HPDE6-E6E7 (cell line): ENCODE data around the gene C3orf70.
A peak's percentile ranks its signal among the peaks of the same experiment; 100 is the strongest.

Experiments used
- DNase-seq: peaks from one replicate; pipeline ENCODE4 v3.0.0; 2011; ENCODE audit warnings: missing footprints; ENCODE audit errors: extremely low spot score

C3orf70 gene, protein sequence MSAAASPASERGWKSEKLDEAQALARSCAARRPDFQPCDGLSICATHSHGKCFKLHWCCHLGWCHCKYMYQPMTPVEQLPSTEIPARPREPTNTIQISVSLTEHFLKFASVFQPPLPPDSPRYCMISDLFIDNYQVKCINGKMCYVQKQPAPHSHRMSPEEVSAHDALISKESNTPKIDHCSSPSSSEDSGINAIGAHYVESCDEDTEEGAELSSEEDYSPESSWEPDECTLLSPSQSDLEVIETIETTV

DNA sequence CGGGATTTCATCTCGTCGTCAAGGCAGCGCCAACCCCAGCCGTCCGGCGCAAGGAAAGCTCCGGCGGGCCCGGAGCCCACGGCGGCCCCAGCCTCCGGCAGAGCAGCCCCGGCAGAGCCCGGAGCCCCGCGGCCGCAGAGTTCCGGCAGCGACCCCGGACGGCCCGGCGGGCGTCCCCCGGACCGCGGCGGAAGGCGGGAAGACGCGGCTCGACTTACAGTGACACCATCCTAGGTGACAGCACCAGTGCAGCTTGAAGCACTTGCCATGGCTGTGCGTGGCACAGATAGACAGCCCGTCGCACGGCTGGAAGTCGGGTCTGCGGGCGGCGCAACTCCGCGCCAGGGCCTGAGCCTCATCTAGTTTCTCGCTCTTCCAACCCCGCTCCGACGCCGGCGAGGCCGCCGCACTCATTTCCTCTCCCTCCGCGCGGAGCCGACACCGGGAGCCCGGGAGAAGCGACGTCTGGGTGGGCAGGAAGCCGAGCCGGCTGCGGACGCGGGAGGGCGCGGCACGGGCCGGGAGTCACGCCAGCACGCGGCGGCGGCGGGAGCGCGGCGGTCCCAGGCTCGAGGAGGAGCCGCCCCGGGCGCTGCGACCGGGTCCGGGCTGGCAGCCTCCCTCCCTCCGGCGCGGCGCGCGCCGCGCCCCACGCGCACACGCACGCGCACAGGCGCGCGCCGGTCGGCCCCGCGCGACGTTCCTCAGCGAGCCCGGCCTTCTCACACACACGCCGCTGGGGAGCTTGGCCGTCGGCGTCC is at the start of gene C3orf70:
Gene C3orf70, minus strand, starts transcription at position 651 of the 761 bp plus-strand sequence. Its CDS starts 237 bp downstream, at position 414.
- DNase-seq = peak; percentile 22

DNA sequence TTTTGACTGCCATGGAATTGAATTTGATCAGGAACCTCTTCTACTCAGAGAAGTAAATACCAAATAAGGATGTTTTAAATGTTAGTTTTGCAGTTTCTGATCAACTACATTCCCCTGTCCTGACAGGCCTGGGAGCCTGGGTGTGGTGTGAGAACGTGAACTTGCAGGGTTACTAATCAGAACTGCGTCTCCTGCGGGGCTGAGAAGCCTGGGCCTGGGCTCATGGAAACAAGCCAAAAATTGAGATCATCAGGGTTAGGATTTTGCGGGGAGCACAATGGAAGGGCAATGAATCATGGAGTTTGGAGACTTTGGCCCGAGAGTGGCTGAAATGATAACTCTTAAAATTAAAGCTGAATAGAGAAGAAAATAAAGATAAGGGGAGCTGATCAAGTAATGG is 47.8 kb upstream of the C3orf70 start:
- peak; percentile 85 for DNase-seq

DNA sequence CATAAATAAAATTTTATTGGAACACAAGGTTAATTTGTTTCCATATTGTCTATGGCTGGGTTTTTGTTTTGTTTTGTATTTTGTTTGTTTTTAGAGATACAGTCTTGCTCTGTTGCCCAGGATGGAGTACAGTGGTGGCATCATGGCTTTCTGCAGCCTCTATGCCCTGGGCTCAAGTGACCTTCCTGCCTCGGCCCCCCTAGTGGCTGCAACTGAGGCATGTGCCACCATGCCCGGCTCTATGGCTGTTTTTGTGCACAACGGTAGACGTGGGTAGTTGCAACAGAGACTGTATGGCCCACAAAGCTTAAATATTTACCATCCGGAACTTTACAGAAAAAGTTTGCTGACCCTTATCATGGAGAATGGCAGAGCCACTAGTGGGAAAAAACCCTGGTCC is 46.8 kb upstream of the C3orf70 start:
- DNase-seq = no peak

DNA sequence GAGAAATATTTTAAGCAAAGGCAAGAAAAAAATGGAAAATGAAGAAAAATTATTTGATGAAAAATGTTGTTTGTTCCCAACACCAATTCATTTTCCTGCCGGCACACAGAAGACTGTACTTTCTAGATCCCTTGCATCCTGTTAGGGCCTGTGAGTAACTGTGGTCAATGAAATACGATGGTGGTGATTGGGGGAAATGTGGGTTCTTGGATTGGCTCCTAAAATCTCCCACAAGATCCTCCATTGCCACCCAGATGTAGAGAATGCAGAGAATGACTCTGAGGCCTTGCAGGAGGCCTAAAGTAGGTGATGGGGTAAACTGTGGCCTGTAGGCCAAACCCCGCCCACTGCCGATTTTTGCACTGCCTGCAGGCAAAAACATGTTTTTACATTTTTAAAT is 46.3 kb upstream of the C3orf70 start:
- DNase-seq = no peak

DNA sequence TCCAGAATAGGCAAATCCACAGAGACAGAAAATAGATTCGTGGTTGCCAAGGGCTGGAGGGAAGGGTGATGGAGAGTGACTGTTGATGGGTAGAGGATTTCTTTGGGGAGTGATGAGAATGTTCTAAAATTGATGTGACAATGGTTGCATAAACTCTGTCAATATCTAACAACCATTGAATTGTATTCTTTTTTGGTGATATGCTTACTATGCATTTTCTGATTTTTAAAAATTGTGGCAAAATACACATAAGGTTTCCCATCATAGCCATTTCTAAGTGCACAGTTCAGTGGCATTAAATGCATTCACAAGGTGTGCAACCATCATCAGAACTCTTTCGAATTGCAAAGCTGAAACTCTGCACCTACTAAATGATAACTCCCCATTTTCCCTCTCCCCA is 44.2 kb upstream of the C3orf70 start:
- DNase-seq = no peak

DNA sequence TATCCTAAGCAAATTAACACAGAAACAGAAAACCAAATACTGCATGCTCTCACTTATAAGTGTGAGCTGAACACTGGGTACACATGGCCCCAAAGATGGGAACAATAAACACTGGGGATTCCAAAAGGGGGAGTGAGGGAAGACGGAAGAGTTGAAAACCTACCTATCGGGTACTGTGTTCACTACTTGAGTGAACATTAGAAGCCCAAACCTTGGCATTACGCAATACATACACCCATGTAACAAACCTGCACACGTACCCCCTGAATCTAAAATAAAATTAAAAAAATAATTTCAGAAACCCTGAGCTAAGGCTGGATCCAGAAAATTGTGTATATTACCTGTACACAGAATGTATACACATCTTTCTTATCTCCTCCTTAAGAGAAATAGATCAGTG is 42.8 kb upstream of the C3orf70 start:
- DNase-seq = no peak

DNA sequence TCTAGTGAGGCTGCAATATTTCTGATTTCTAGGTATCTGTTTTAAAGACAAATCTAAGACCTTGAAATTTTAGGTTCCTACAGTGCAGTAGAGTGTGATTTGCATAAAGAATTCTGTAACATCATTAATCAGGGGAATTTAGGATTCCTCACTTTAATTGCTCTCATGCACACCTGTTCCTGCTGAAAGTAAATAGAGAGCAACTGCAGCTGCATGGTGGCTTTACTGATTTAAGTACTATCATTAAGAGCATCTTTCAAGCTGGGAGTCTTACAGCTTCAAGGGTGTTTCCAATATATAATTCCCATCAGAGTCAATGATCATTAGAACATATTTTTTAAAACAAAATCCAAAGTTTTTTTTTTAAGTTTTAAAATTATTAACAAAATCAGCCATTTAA is 36.0 kb upstream of the C3orf70 start:
- DNase-seq = no peak

DNA sequence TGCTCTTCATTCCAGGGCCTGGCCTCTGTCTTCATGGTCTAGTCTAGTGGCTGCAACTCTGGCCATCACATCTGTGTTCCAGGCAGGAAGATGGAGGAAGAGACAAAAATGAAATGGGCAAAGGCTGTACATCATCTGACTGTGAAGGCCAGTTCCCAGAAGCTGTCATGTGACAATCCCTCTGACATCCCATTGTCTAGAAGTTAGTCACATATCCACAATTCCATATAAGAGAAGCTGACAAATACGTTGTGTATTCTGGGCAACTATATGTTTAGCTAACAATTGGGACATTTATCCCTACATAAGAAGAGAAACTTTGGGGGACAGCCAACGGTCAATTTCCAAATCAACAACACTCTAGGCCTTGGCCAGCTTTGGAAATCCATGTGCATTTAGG is 34.5 kb upstream of the C3orf70 start:
- no peak for DNase-seq

DNA sequence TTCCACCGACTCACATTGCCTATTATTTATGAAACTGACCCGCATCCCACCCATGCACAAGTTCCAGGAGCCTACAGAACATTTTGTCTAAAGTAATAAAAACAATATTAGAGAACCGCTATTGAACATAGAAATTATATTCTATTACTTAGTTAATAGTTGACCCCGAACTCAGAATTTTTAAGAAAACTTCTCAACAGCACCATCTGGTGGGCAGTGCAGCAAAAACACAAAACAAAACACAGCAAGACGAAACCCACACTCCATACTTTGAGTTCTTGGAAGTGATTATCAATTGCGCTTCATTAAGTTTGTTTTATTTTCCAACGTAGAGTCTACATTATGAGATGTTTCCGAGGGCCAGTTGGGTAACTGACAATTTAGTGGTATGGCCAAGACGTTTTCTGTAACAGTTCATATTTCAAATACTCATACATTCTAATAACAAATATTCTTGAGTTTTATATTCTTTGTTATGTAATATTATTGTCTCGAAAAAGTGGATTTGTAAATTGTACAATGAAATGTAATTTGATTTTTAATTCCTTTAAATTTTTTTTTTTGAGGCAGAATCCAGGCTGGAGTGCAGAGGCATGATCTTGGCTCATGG is 24.0 kb upstream of the C3orf70 start:
- no peak for DNase-seq

DNA sequence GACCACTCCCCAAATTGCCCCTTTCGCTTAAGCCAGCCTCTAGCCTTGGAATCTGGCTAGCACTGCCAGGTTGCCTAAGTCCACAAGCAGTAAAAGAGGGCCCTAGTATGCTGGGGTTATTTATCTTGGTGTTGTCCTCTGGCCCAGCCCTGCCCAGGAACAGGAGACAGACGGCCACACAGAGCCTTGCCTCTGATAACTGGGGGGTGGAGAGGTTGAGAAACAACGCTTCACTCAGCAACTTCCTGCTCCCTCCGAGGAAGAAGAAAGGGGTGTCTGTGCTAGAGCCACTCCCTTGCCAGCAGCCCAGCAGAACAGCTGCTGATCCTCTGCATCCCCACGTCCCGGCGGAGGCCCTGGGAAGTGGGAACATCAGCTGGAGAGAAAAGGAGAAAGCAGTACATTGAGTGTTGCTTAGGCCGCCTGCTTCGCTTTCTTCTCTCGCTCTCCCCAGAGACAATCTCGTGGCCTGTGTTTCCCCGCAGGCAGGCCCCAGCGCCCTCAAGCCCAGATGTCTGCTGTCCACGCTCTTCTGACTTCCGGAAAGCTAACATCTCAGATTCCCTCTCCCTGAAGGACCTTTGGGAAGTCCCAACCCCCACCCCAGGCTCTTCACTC is 22.6 kb upstream of the C3orf70 start:
- DNase-seq = no peak

DNA sequence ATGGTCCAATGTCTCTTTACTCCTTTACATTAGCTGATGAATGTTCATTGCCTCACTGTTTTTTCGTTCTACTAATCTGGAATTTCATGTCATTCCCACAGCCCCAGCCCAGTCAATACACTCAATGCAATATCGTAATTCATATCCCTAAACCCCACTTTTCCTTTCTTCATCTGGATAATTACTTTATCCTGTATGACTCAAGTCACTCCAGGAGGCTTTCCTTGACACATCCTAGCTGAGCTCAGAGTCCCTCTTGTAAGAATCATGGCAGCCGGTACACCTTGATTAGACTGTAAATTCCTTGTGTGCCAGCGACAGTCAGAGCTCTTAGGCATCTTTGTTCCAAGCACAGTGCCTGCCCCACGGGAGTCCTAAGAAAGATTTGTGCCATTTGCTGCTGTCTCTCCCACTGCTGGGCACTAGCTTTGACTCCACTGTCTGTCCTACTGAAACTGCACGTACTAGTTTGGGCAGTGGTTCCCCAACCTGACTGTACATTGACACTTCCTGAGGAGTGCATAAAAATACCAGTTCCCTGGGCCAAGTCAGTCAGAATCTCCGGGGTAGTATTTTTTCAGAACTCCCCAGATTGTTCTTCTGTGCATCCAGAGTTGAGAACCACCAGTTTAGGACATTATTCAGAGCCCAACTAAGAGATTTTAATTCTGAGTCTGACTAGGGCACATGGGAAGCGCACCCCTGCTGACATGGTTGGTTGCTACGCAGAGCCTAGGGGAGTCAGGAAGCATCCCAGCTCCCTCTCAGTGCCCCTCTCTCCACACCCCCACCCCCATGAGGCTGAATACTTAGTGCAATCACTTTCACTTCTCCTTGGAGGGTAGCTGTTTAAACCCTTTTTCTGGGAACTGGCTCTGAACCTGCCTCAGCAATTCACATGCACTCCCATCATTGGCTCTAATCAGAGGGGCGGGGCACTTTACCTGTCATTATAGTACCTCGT is 19.5 kb upstream of the C3orf70 start:
- no peak for DNase-seq

DNA sequence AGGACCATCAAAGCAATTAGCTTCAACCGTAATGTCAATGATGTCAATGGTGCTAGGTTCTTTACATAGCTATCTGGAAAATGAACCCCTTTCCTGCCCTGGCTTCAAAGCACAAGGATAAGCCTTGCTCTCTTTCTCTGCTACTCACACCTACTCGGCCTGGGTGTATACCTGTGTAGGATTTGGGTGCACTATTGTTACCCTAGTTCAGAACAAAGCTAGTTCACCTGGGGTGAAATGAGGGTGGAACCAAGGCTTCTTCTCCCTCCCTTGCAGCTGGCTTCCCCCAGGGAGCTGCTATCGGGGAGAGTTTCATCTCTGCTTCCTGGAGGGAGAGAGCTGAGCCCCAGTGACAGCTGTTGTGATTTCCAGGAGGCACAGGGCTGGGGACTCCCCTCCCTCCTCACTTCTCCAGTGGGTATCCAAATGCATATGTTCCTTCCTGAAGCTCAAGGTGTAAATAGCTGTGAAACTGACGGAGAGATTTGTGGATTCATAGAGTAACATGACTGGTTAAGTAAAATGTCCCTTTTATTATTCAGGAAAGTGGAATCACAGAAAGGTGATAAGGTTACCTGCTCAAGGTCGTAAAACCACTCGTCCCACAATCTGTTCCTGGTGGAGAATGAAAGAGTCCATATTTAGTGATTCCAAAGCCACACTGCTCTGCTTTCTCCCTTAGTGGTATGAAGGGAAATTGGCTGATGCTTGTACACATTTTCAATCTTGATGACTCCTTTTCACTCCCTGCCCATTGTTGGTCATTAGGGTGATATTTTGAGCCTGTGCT is 11.8 kb upstream of the C3orf70 start:
- no peak for DNase-seq

DNA sequence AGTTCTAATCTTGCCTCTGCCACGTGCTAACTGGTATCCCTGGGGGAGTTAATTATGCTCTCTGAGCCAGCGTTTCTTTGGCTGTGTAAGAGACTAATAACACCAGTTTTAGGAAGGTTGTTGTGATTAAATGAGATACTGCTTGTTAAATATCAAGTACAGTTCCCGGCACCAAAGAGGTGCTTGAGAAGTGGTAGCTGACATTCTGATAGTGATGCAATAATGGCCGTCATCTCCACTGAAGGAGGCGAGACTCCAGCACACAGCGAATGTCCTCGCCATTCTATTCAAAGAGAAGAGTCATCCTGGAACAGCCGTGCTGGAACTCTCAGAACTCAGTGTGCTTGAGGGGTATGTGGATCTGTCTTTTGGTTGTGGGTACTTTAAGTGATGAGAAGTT is 9.8 kb upstream of the C3orf70 start:
- DNase-seq = no peak

DNA sequence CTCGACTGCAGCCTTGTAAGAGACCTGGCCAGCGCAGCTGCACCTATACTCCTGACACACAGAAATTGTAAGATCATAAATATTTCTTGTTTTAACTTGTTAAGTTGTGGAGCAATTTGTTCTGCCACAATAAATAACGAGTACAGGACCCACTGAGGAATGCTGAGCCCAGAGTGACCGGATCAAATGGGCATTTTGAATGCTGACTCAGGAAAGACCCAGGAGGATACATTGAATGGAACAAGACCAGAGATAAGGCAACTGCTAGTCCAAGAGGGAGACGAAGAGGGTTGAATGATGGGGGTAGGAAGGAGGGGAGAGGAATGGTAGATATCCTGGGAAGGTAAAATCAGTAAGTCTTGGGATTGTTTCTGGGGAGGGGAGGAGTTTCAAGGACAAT is 8.9 kb upstream of the C3orf70 start:
- DNase-seq = no peak

DNA sequence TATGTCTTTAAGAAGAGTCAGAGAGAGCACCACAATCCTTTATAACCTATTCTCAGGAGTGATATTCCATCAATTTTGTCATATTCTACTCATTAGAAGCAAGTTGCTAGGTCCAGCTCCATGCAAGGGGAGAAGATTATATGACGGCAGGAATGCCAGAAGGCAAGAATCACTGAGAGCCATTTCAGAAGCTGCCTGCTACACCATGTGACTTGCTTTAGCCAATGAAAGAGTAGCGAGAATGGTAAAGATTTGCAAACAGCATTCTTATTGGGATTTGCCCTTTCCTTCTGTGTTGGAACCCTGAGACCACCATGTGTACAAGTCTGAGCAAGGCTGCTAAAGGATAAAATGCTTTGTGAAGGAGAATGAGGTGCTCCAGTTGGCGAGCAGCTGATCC is 4.5 kb upstream of the C3orf70 start:
- no peak for DNase-seq

DNA sequence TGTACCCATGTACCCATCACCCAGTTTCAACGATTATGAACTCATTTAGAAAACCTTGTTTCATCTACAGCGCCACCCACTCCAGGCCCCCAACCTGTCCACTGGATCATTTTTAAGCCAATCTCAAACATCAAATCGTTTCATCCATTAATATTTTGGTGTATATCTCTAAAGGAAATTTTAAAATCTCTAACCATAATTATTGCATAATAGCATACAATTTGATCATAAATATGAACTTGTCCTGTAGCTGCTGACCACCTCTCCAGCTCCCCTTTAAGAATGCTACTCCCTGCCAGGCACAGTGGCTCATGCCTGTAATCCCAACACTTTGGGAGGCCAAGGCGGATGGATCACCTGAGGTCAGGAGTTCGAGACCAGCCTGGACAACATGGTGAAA is 2.8 kb upstream of the C3orf70 start:
- DNase-seq = no peak

DNA sequence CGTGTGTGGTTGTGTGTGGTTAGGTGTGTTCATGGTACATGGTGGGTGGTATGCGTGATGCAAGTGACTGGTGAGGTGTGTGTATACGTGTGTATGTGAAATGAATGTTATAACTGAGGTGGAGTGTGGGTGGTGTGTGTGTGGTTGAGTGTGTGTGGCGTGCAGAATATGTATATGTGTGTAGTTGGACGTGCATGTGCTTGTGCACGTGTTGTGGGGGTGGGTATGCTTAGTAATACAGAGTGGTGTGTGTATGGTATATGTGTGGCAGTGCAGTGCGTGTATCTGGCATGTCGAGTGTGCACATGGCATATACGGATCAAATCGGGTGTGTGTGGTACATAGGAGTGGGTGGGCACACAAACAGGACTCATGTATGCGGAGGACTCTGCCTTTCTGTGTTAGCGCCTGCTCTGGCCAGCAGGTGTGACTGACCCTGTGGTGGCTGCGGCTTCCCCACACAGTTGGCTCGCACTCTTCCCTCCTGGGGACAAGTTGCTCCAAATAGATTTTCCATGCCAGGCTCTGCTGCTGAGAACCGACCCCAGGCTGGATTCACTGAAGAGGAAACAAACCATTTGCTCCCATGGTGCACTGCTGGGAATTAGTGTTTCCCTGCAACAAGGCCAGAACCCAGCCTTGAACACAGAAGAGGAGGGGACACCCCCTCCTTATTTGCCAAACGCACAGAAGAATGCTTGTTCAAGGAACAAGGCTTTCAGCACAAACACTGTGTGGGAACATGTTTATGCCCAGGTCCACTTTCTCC is 1.2 kb upstream of the C3orf70 start:
- no peak for DNase-seq

DNA sequence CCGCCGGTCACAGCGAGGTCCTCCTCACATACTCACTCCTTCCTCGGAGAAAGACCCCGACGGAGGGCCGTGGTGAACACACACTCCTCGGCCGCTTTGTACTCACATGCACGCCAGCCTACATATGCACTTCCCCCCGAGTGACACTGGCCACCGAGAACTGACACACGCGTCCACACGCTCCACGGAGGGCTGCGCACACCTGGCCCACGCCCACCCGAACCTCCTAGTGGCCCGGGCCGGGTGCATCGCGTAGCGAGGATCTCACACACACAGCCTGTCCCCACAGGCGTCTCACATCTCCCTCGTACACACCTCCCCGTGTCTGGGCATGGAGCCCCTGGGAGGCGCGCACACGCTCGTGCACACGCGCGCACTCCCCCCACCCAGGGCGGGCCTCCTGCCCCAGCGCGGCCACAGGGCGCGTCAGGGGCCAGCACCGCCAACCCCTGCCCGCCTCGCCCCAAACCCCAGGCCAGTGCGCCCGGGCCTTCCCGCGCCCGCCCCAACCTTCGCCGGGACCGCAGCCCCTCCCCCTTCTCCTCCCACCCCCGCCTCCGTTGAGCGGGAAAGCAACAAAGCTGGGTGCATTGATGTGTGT is 411 bp upstream of the C3orf70 start:
- DNase-seq = no peak

DNA sequence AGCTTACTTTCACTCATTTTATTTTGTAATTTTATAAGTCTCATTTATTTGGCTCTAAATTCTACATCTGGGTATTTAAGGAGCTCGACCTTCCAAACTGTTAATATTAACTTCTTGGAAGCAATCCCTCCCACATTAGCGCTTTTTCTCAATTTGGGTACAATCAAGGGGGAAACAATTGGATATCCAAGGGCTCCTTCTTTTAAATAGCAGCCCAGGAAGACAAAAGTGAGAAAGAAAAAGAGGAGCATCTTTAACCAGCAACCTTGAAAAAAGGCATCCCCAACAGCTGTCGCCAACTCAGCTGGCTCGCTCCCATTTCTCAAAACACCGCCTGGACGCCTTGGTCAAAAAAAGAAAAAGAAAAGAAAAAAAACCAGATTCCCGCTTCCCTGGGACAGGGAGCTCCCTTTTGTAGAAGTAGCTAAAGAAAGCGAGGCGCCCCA is 873 bp downstream of the C3orf70 start:
- DNase-seq = no peak
